Endothelial cell of umbilical vein (primary cell): ENCODE measurements around the gene PRIMA1. TPM values are rescaled to one million over a fixed set of nuclear protein-coding genes. Genes with fewer than 3 reads are reported as not detected.

Experiments used
- BruUV-seq: library from RNA; stranded (reverse); fragments of 400-500 nt; replicated peaks from 2 replicates; lab custom pipeline; 2021; lab: Mats Ljungman, UMichigan
- CTCF ChIA-PET: fragments of 300-600, 350-600 bp; sonication (Branson Sonifier 250); formaldehyde crosslinking; loops from one replicate; lab custom pipeline; 2021; ENCODE audit warnings: antibody characterized with exemption, inconsistent platforms; lab: Charles Lee
- POLR2A ChIA-PET: fragments of 300-600, 350-600 bp; sonication (Branson Sonifier 250); formaldehyde crosslinking; loops from one replicate; lab custom pipeline; 2021; ENCODE audit warnings: antibody characterized with exemption, inconsistent platforms; lab: Charles Lee
- DNase-seq: peaks from one replicate; pipeline ENCODE4 v3.0.0-alpha.2; 2011; ENCODE audit warnings: low read depth, low spot score
- FAIRE-seq: peaks from 2 replicates; lab custom pipeline; 2011; peaks lifted over from hg19 to GRCh38; lab: Jason Lieb, UNC
- H2AFZ ChIP-seq: 2 replicates; pipeline ENCODE4 v1.6.0; 2012; ENCODE audit warnings: low read depth, low read length, control low read depth, inconsistent platforms
- H3K27ac ChIP-seq: 2 replicates; pipeline ENCODE4 v1.5.1; 2011; ENCODE audit warnings: low read depth, mild to moderate bottlenecking, control low read depth, low read length, moderate library complexity; ENCODE audit not compliant: insufficient read depth
- H3K27me3 ChIP-seq, 2 experiments: 2 replicates each; pipeline versions ENCODE4 v1.6.0 to v1.6.1; 2011; ENCODE audit warnings: low read length in 2 of 2, mixed read lengths in 1 of 2; ENCODE audit not compliant: control insufficient read depth in 2 of 2, insufficient read depth in 2 of 2
- H3K36me3 ChIP-seq, 2 experiments: 2 replicates in 1 of 2; 3 replicates in 1 of 2; pipeline ENCODE4 v1.5.1; 2011; ENCODE audit warnings: low read length in 2 of 2, mild to moderate bottlenecking in 1 of 2, moderate library complexity in 1 of 2; ENCODE audit not compliant: control insufficient read depth in 2 of 2, insufficient read depth in 2 of 2; ENCODE audit errors: extremely low read depth in 1 of 2
- H3K4me1 ChIP-seq: 3 replicates; pipeline ENCODE4 v1.5.1; 2011; ENCODE audit warnings: mild to moderate bottlenecking, low read length; ENCODE audit not compliant: control insufficient read depth, insufficient read depth; ENCODE audit errors: extremely low read depth
- H3K4me2 ChIP-seq: 2 replicates; pipeline ENCODE4 v1.6.1; 2011; ENCODE audit warnings: low read length, control low read depth, mixed read lengths; ENCODE audit not compliant: insufficient read depth
- H3K4me3 ChIP-seq, 3 experiments: fragments of 200-600 bp in 1 of 3; sonication (generic), shearing (Covaris generic) in 1 of 3; replicated peaks in 1 of 3; 2 replicates each; pipeline ENCODE4 v1.5.1; 2011 to 2016; ENCODE audit warnings: control low read depth in 3 of 3, low read length in 3 of 3, mild to moderate bottlenecking in 2 of 3, inconsistent platforms in 1 of 3, low read depth in 1 of 3, moderate library complexity in 1 of 3; ENCODE audit not compliant: insufficient read depth in 1 of 3
- H3K79me2 ChIP-seq: 2 replicates; pipeline ENCODE4 v1.6.0; 2012; ENCODE audit warnings: low read length, inconsistent platforms; ENCODE audit not compliant: control insufficient read depth, insufficient read depth
- H3K9ac ChIP-seq: replicated peaks from 2 replicates; pipeline ENCODE3; 2011; ENCODE audit warnings: low read length, control low read depth; ENCODE audit not compliant: insufficient read depth; ENCODE audit errors: extremely low read depth
- H3K9me1 ChIP-seq: replicated peaks from 3 replicates; pipeline ENCODE4 v1.6.0; 2011; ENCODE audit warnings: mild to moderate bottlenecking, low read length; ENCODE audit not compliant: control insufficient read depth, insufficient read depth; ENCODE audit errors: extremely low read depth
- H3K9me3 ChIP-seq: replicated peaks from 2 replicates; pipeline ENCODE4 v1.5.1; 2012; ENCODE audit warnings: low read length, inconsistent platforms; ENCODE audit not compliant: control insufficient read depth, insufficient read depth
- H4K20me1 ChIP-seq: replicated peaks from 2 replicates; pipeline ENCODE3; 2011; ENCODE audit warnings: mild to moderate bottlenecking, low read length; ENCODE audit not compliant: control insufficient read depth, insufficient read depth; ENCODE audit errors: extremely low read depth
- EZH2 ChIP-seq: IDR thresholded peaks from 2 replicates; pipeline ENCODE4 v1.6.1; 2012; ENCODE audit warnings: borderline replicate concordance, low read depth, mild to moderate bottlenecking, moderate library complexity, low read length, inconsistent platforms; ENCODE audit not compliant: severe bottlenecking
- FOS ChIP-seq: IDR thresholded peaks from 2 replicates; pipeline ENCODE4 v1.6.1; 2011; ENCODE audit warnings: mild to moderate bottlenecking, low read length, moderate library complexity, borderline replicate concordance; ENCODE audit not compliant: insufficient read depth
- GATA2 ChIP-seq: IDR thresholded peaks from 2 replicates; pipeline ENCODE4 v1.7.0; 2011; ENCODE audit warnings: low read depth, mild to moderate bottlenecking, moderate library complexity, mixed read lengths, low read length; ENCODE audit not compliant: insufficient read length, insufficient read depth
- JUN ChIP-seq: IDR thresholded peaks from 2 replicates; pipeline ENCODE4 v1.6.1; 2011; ENCODE audit warnings: borderline replicate concordance, low read depth; ENCODE audit not compliant: insufficient read length, insufficient read depth
- MYC ChIP-seq: IDR thresholded peaks from one replicate; pipeline ENCODE4 v1.6.1; 2011; ENCODE audit warnings: mild to moderate bottlenecking, low read depth, low read length
- POLR2A ChIP-seq: IDR thresholded peaks from 2 replicates; pipeline ENCODE4 v1.6.1; 2012; ENCODE audit warnings: low read depth, mild to moderate bottlenecking, control low read depth, low read length
- POLR2AphosphoS5 ChIP-seq: IDR thresholded peaks from 2 replicates; pipeline ENCODE4 v1.6.1; 2012; ENCODE audit warnings: low read depth, mild to moderate bottlenecking, control low read depth, low read length, moderate library complexity; ENCODE audit not compliant: insufficient read depth
- dilution Hi-C: fragments of 300-500 bp; cut with MboI; formaldehyde crosslinking; loops from one replicate; pipeline ENCODE4 v1.15.0; 2019; ENCODE audit warnings: low sequenced_read_pairs; ENCODE audit not compliant: extremely low pct_ligation_motif_present
- intact Hi-C: fragments of 100-400 bp; cut with micrococcal nuclease; formaldehyde crosslinking; loops from one replicate; pipeline ENCODE4 v1.10.0; 2022
- polyA plus RNA-seq, 4 experiments: library from polyadenylated mRNA; depleted of rRNA in 3 of 4; stranded (reverse) in 3 of 4; unstranded in 1 of 4; fragments of >200 nt; gene quantifications; 2 replicates each; pipeline versions ENCODE4 v1.2.1 to v1.2.3, GENCODE V29; 2011 to 2012; ENCODE audit warnings: missing spikeins in 1 of 4
- total RNA-seq: library from RNA; stranded (reverse); gene quantifications from 2 replicates; pipeline ENCODE4 v1.2.3, GENCODE V29; 2021
- TF ChIP-seq, protein P1 (sequence below): IDR thresholded peaks from 2 replicates; pipeline ENCODE4 v1.6.1; 2011; ENCODE audit not compliant: insufficient read depth, insufficient read length
- TF ChIP-seq, protein P2 (sequence below), 2 donors: IDR thresholded peaks; 1 replicate in 1 of 2; 2 replicates in 1 of 2; pipeline ENCODE4 v1.5.1; 2011; ENCODE audit warnings: low read length in 2 of 2, mild to moderate bottlenecking in 2 of 2, moderate library complexity in 2 of 2, control low read depth in 1 of 2, inconsistent platforms in 1 of 2, low read depth in 1 of 2; ENCODE audit not compliant: insufficient read depth in 1 of 2; ENCODE audit errors: extremely low read depth in 1 of 2

PRIMA1 gene
- total and polyA plus RNA-seq, 2 donors (not counting 3 experiments of a cell fraction or from before 2014, with no cell fraction given) = not detected

DNA sequence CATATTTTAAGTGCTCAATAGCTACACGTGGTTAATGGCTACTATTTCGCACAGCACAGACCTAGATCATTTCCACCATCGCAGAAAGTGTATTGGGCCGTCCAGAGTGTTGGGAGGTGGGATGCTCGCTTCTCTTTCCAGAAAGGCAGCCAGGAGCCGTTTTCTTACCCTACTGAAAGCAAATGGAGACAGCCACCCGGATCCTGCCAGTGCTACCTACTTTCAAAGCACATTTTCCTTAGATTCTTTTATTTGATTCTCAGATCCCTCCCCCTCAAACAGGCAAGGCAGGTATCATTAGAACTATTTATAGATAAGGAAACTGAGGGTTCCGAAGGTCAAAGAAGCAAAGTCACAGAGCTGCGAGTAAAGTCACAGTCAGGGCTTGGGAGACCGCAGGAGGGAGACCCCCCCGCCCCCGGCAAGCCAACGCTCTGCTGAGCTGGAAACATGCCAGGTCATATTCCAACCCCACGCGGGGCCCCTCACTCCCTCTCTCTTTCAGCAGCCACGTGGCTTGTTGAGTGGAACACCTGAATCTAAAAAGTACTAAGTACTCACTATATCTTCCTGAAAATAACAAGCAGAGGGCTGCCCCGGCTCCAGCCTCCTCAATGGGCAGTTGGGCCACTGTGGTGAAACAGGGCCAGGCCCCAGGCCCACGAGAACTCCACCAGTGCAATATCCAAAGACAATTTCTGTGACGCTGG is 36.2 kb downstream of the PRIMA1 start:
- POLR2A ChIA-PET = no interaction called here
- FAIRE-seq = no peak
- H3K27ac ChIP-seq = no peak overlapping the region

DNA sequence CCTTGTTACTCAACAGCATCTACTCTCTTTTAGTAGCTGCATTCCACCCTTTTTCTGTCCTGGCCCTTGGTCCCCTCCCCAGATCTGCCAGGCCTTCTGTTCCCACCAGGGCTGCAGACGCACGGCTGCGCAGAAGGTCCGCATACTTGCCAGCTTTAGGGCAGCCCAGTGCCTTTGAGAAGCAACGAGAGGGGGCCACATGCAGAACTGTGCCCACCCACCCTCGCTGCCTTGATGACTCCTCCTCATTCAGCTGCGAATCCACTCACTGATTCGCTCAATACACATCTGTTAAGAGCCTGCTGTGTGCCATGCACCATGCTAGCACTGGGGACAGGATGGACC is 39.2 kb downstream of the PRIMA1 start:
- Histone ChIP-seq H3K36me3 (no peaks in the 10 kb centered on the region), H3K79me2 (no peaks in the 10 kb centered on the region), H3K9ac (no peak overlapping the region), H3K27me3 (no peaks in the 10 kb centered on the region), H2AFZ (no peak overlapping the region), H3K27ac (no peak overlapping the region), H3K4me1 (no peaks in the 10 kb centered on the region), H3K4me2 (no peak overlapping the region), H3K4me3 (no peak overlapping the region), H4K20me1 (no peaks in the 10 kb centered on the region), H3K9me3 (no peaks in the 10 kb centered on the region), H3K9me1 (no peaks in the 10 kb centered on the region)
- intact Hi-C loops (no loop called here), dilution Hi-C loops (no loop called here)
- POLR2A ChIA-PET = no interaction called here
- no TSS peak for BruUV-seq
- DNase-seq (no peak), FAIRE-seq (no peak)
- CTCF ChIA-PET = no interaction called here
- no peak for TF ChIP-seq GATA2
- no peak for TF ChIP-seq MYC
- TF ChIP-seq POLR2AphosphoS5 = no peak
- TF ChIP-seq POLR2A = no peak
- no peak for TF ChIP-seq JUN
- no peak for TF ChIP-seq EZH2
- TF ChIP-seq, protein P1, sequence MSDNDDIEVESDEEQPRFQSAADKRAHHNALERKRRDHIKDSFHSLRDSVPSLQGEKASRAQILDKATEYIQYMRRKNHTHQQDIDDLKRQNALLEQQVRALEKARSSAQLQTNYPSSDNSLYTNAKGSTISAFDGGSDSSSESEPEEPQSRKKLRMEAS = no peak
- TF ChIP-seq FOS = no peak
- TF ChIP-seq, protein P2, sequence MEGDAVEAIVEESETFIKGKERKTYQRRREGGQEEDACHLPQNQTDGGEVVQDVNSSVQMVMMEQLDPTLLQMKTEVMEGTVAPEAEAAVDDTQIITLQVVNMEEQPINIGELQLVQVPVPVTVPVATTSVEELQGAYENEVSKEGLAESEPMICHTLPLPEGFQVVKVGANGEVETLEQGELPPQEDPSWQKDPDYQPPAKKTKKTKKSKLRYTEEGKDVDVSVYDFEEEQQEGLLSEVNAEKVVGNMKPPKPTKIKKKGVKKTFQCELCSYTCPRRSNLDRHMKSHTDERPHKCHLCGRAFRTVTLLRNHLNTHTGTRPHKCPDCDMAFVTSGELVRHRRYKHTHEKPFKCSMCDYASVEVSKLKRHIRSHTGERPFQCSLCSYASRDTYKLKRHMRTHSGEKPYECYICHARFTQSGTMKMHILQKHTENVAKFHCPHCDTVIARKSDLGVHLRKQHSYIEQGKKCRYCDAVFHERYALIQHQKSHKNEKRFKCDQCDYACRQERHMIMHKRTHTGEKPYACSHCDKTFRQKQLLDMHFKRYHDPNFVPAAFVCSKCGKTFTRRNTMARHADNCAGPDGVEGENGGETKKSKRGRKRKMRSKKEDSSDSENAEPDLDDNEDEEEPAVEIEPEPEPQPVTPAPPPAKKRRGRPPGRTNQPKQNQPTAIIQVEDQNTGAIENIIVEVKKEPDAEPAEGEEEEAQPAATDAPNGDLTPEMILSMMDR (IDR thresholded peaks at IDR 0.05; ENCODE audit: extremely low read depth in 1 of 2, insufficient read depth in 1 of 2, low read depth in 1 of 2, low read length in 2 of 2) = no peak

More for the DNA sequence above, 36.2 kb downstream of the PRIMA1 start:
- CTCF ChIA-PET = no interaction called here
- DNase-seq = no peak
- BruUV-seq = no TSS peak
- H3K36me3 ChIP-seq = no peaks in the 10 kb centered on the region
- no peaks in the 10 kb centered on the region for H3K27me3 ChIP-seq
- no peaks in the 10 kb centered on the region for H3K9me1 ChIP-seq
- H3K9me3 ChIP-seq = no peaks in the 10 kb centered on the region
- no peaks in the 10 kb centered on the region for H3K79me2 ChIP-seq
- no peaks in the 10 kb centered on the region for H4K20me1 ChIP-seq
- no peak overlapping the region for H2AFZ ChIP-seq
- H3K4me3 ChIP-seq = no peak overlapping the region
- intact Hi-C loops (no loop called here), dilution Hi-C loops (no loop called here)
- TF ChIP-seq POLR2AphosphoS5 (no peak), FOS (no peak), GATA2 (no peak), EZH2 (no peak)
- TF ChIP-seq, protein P1 = no peak
- H3K9ac ChIP-seq = no peak overlapping the region
- H3K4me2 ChIP-seq = no peak overlapping the region
- no peaks in the 10 kb centered on the region for H3K4me1 ChIP-seq
